K562 (cell line): Measurements from ENCODE around the gene FAM24A. TPM values are rescaled to one million over a fixed set of nuclear protein-coding genes. Genes with fewer than 3 reads are reported as not detected.

Experiments used
- MEF2A ChIP-seq: IDR thresholded peaks from 2 replicates; pipeline ENCODE4 v1.6.1; 2011; ENCODE audit warnings: low read depth, mild to moderate bottlenecking, low read length, moderate library complexity; ENCODE audit not compliant: control insufficient read depth
- POLR3A ChIP-seq: IDR thresholded peaks from 2 replicates; pipeline ENCODE4 v1.6.1; 2011; ENCODE audit warnings: borderline replicate concordance, mild to moderate bottlenecking, moderate library complexity; ENCODE audit not compliant: insufficient read length, insufficient read depth; ENCODE audit errors: extremely low read depth
- RFX1 ChIP-seq: fragments of 450-650 bp; IDR thresholded peaks from 2 replicates; pipeline ENCODE4 v1.6.1; 2016; ENCODE audit warnings: mild to moderate bottlenecking, moderate library complexity
- RREB1 ChIP-seq: fragments of 250-450 bp; sonication (Bioruptor Pico); IDR thresholded peaks from 2 replicates; pipeline ENCODE4 v1.4.0; 2020
- SRF ChIP-seq, 2 experiments: fragments of 250-450, 450-650 bp in 1 of 2; sonication (Bioruptor Pico) in 1 of 2; sonication (generic) in 1 of 2; formaldehyde crosslinking; IDR thresholded peaks; 2 replicates each; pipeline versions ENCODE4 v1.5.0 to v1.5.1; 2020 to 2022; ENCODE audit warnings: mild to moderate bottlenecking in 1 of 2, missing genetic modification reagents in 1 of 2
- STAG1 ChIP-seq: sonication (generic); formaldehyde crosslinking; IDR thresholded peaks from 2 replicates; pipeline ENCODE4 v1.5.0; 2020; ENCODE audit warnings: missing genetic modification reagents, borderline replicate concordance
- SUPT5H ChIP-seq: fragments of 450-650 bp; IDR thresholded peaks from 2 replicates; pipeline ENCODE4 v1.6.1; 2016
- TBP ChIP-seq: optimal IDR thresholded peaks from 2 replicates; pipeline ENCODE3; 2011; ENCODE audit warnings: low read depth, low read length, improper control_type of control experiment
- THAP7 ChIP-seq: fragments of 250-450 bp; sonication (Bioruptor Pico); IDR thresholded peaks from 2 replicates; pipeline ENCODE4 v1.5.0; 2021
- ZBTB17 ChIP-seq: fragments of 450-650 bp; formaldehyde crosslinking; IDR thresholded peaks from 2 replicates; pipeline ENCODE4 v1.4.0; 2020; ENCODE audit warnings: mild to moderate bottlenecking
- ZFX ChIP-seq: sonication (generic); formaldehyde crosslinking; IDR thresholded peaks from 2 replicates; pipeline ENCODE4 v1.8.0; 2022; ENCODE audit warnings: mild to moderate bottlenecking, missing genetic modification reagents, moderate library complexity
- ZNF224 ChIP-seq: sonication (generic); formaldehyde crosslinking; IDR thresholded peaks from 2 replicates; pipeline ENCODE4 v1.8.0; 2022; ENCODE audit warnings: mild to moderate bottlenecking, missing genetic modification reagents
- ZNF23 ChIP-seq: fragments of 250-450 bp; sonication (Bioruptor Pico); IDR thresholded peaks from 2 replicates; pipeline ENCODE4 v1.4.0; 2020; ENCODE audit warnings: mild to moderate bottlenecking
- ZNF277 ChIP-seq: fragments of 250-450 bp; sonication (Bioruptor Pico); IDR thresholded peaks from 2 replicates; pipeline ENCODE4 v1.8.0; 2022; ENCODE audit warnings: inconsistent platforms, mild to moderate bottlenecking, moderate library complexity, borderline replicate concordance
- ZNF316 ChIP-seq: fragments of 450-650 bp; IDR thresholded peaks from 2 replicates; pipeline ENCODE4 v1.6.1; 2016
- ZNF551 ChIP-seq: fragments of 250-450 bp; sonication (Bioruptor Pico); IDR thresholded peaks from 2 replicates; pipeline ENCODE4 v1.5.0; 2021; ENCODE audit warnings: mild to moderate bottlenecking, moderate library complexity
- ZNF695 ChIP-seq: fragments of 450-650 bp; formaldehyde crosslinking; IDR thresholded peaks from 2 replicates; pipeline ENCODE4 v1.4.0; 2020; ENCODE audit warnings: mild to moderate bottlenecking, moderate library complexity
- polyA plus RNA-seq, 8 experiments: library from polyadenylated mRNA; depleted of rRNA in 4 of 8; stranded (reverse) in 5 of 8; unstranded in 3 of 8; fragments of >200 nt; fragmentation: Nextera tagmentation in 2 of 8; fragmentation: Illumina TruSeq in 1 of 8; extraction: Ambion mirVana in 2 of 8; extraction: Trizol in 1 of 8; gene quantifications; 2 replicates each; pipeline versions ENCODE4 v1.2.1 to v1.2.3, GENCODE V29; 2011 to 2014; ENCODE audit warnings: inconsistent platforms in 1 of 8, missing spikeins in 1 of 8
- total RNA-seq, 7 experiments: library from RNA; depleted of rRNA in 6 of 7; stranded (reverse); fragments of >200 nt in 6 of 7; fragmentation: Illumina TruSeq in 2 of 7; extraction: Trizol in 2 of 7; gene quantifications; 2 replicates each; pipeline versions ENCODE4 v1.2.1 to v1.2.3, GENCODE V29; 2011 to 2021; ENCODE audit warnings: low replicate concordance in 1 of 7

FAM24A gene
- total and polyA plus RNA-seq, 9 of the 15 experiments (the other 6 are each of a cell fraction or from before 2014, with no cell fraction given) = not detected

- TF ChIP-seq ZFX (CRISPR knock-in tag) (peak; percentile 70), TBP (peak; percentile 61), ZNF316 (no peak), ZNF551 (no peak), RREB1 (no peak), ZBTB17 (CRISPR knock-in tag) (0 out of 2 replicates have a peak, but pooled peaks have one; percentile 42), ZNF23 (CRISPR knock-in tag) (no peak), ZNF224 (no peak), ZNF277 (no peak), POLR3A (no peak), THAP7 (no peak), STAG1 (CRISPR knock-in tag) (no peak), ZNF695 (no peak), SRF (CRISPR knock-in tag; IDR thresholded peaks at IDR 0.05) (no peak), MEF2A (no peak), SUPT5H (peak; percentile 69), RFX1 (no peak)
These were observed 43.7 kb downstream of the FAM24A start, which contains the start of gene C10orf88 (continued) for GRCh38 chr10:122953902-122954730.
